K562 (cell line): Measurements from ENCODE around the gene SRP54. TPM values are rescaled to one million over a fixed set of nuclear protein-coding genes. Genes with fewer than 3 reads are reported as not detected.
A peak's percentile ranks its signal among the peaks of the same experiment; 100 is the strongest.

Source experiments
- ATAC-seq: fragments of 200-7000 bp; cut with Tn5 transposase; 3 replicates; pipeline ENCODE4 v1.9.1; 2020; ENCODE audit warnings: moderate library complexity
- BruUV-seq: library from RNA; stranded (reverse); fragments of 400-500 nt; replicated peaks from 2 replicates; lab custom pipeline; 2021; lab: Mats Ljungman, UMichigan
- CTCF ChIA-PET: fragments of 300-600 bp; formaldehyde crosslinking; extraction: SDS; loops from one replicate; lab custom pipeline; 2021; ENCODE audit warnings: low intra/inter-chr PET ratio; lab: Yijun Ruan, JAX
- POLR2A ChIA-PET: fragments of 300-600, 350-650 bp; sonication (Branson Sonifier 250); formaldehyde crosslinking; extraction: SDS; loops from one replicate; lab custom pipeline; 2021; ENCODE audit warnings: antibody characterized with exemption, inconsistent platforms; lab: Yijun Ruan, JAX
- DNase-seq, 4 experiments: peaks; one replicate each; pipeline versions ENCODE4 v3.0.0 to v3.0.0-alpha.2; 2011 to 2018; ENCODE audit warnings: low spot score in 3 of 4, mixed read lengths in 3 of 4; ENCODE audit errors: extremely low read depth in 1 of 4
- FAIRE-seq: peaks from 2 replicates; lab custom pipeline; 2011; peaks lifted over from hg19 to GRCh38; lab: Jason Lieb, UNC
- H2AFZ ChIP-seq: 2 replicates; pipeline ENCODE4 v1.6.0; 2011; ENCODE audit warnings: low read depth, low read length, control low read depth, inconsistent platforms
- H3K27ac ChIP-seq: fragments of 200-600 bp; 3 replicates; pipeline ENCODE4 v1.8.0; 2011; ENCODE audit warnings: low read depth, mild to moderate bottlenecking, control low read depth, inconsistent platforms, low read length, moderate library complexity, mixed read lengths; ENCODE audit errors: extremely low read depth
- H3K27me3 ChIP-seq, 2 experiments: fragments of 300-600 bp in 1 of 2; 2 replicates in 1 of 2; 3 replicates in 1 of 2; pipeline versions ENCODE4 v1.6.0 to v1.8.0; 2011; ENCODE audit warnings: inconsistent platforms in 2 of 2, low read length in 2 of 2, mild to moderate bottlenecking in 1 of 2, mixed read lengths in 1 of 2, moderate library complexity in 1 of 2; ENCODE audit not compliant: control insufficient read depth in 2 of 2, insufficient read depth in 2 of 2
- H3K36me3 ChIP-seq: fragments of 300-600 bp; 3 replicates; pipeline ENCODE4 v1.8.0; 2011; ENCODE audit warnings: mild to moderate bottlenecking, low read length, inconsistent platforms; ENCODE audit not compliant: control insufficient read depth, insufficient read depth
- H3K4me1 ChIP-seq, 2 experiments: fragments of 200-600 bp in 1 of 2; replicated peaks in 1 of 2; 2 replicates in 1 of 2; 3 replicates in 1 of 2; pipeline versions ENCODE4 v1.5.1 to v1.8.0; 2011; ENCODE audit warnings: inconsistent platforms in 2 of 2, low read length in 2 of 2, mild to moderate bottlenecking in 1 of 2, mixed read lengths in 1 of 2, moderate library complexity in 1 of 2; ENCODE audit not compliant: control insufficient read depth in 2 of 2, insufficient read depth in 2 of 2
- H3K4me2 ChIP-seq: 2 replicates; pipeline ENCODE4 v1.6.1; 2011; ENCODE audit warnings: low read length, control low read depth, inconsistent platforms, mixed read lengths; ENCODE audit not compliant: insufficient read depth
- H3K4me3 ChIP-seq: fragments of 200-600 bp; sonication (generic), shearing (Covaris generic); 2 replicates; pipeline ENCODE4 v1.5.1; 2016; ENCODE audit warnings: control low read depth, inconsistent platforms
- H3K79me2 ChIP-seq: fragments of 200-600 bp; 3 replicates; pipeline ENCODE4 v1.8.0; 2011; ENCODE audit warnings: low read length, inconsistent platforms; ENCODE audit not compliant: control insufficient read depth, insufficient read depth
- H3K9ac ChIP-seq, 2 experiments: 2 replicates each; pipeline versions ENCODE4 v1.6.0 to v1.6.1; 2011; ENCODE audit warnings: low read depth in 2 of 2, low read length in 2 of 2, control low read depth in 1 of 2, inconsistent platforms in 1 of 2, mild to moderate bottlenecking in 1 of 2, mixed read lengths in 1 of 2; ENCODE audit not compliant: insufficient read depth in 1 of 2
- H3K9me1 ChIP-seq: one replicate; pipeline ENCODE4 v1.6.0; 2011; ENCODE audit warnings: inconsistent platforms, mild to moderate bottlenecking, low read length, moderate library complexity; ENCODE audit not compliant: control insufficient read depth, insufficient read depth
- H3K9me3 ChIP-seq: replicated peaks from 2 replicates; pipeline ENCODE4 v1.5.1; 2011; ENCODE audit warnings: low read depth, low read length, inconsistent platforms; ENCODE audit not compliant: control insufficient read depth, insufficient read depth
- H4K20me1 ChIP-seq: replicated peaks from 2 replicates; pipeline ENCODE4 v1.6.1; 2011; ENCODE audit warnings: low read length, inconsistent platforms, mixed read lengths; ENCODE audit not compliant: control insufficient read depth, insufficient read depth
- C11orf30 ChIP-seq: fragments of 450-650 bp; IDR thresholded peaks from 2 replicates; pipeline ENCODE4 v1.6.1; 2016; ENCODE audit warnings: low read depth, mild to moderate bottlenecking
- ELK1 ChIP-seq: sonication (generic); formaldehyde crosslinking; IDR thresholded peaks from 2 replicates; pipeline ENCODE4 v1.8.1; 2022; ENCODE audit warnings: missing genetic modification reagents
- MAFF ChIP-seq: IDR thresholded peaks from 2 replicates; pipeline ENCODE4 v1.6.1; 2012; ENCODE audit warnings: low read length, improper control_type of control experiment
- MAFG ChIP-seq: fragments of 450-650 bp; conservative IDR thresholded peaks from 2 replicates; pipeline ENCODE4 v1.6.1; 2016; ENCODE audit warnings: missing genetic modification characterization, missing compliant biosample characterization
- MAFK ChIP-seq: IDR thresholded peaks from 2 replicates; pipeline ENCODE4 v1.6.1; 2011; ENCODE audit warnings: low read length, improper control_type of control experiment
- PPARD ChIP-seq: fragments of 250-450 bp; sonication (Bioruptor Pico); IDR thresholded peaks from 2 replicates; pipeline ENCODE4 v1.8.0; 2022; ENCODE audit warnings: inconsistent platforms, mild to moderate bottlenecking, moderate library complexity
- ZNF316 ChIP-seq: fragments of 450-650 bp; IDR thresholded peaks from 2 replicates; pipeline ENCODE4 v1.6.1; 2016
- WGBS: fragments of 100-300 bp; shearing (Covaris generic); methylation state at CpG from one replicate; pipeline ENCODE4 v1.1.6; 2016; ENCODE audit warnings: low coverage, mixed read lengths; ENCODE audit not compliant: insufficient coverage; ENCODE audit errors: missing lambda C conversion rate; 5-methylcytosine and 5-hydroxymethylcytosine counted together
- in situ Hi-C: fragments of 300-500 bp; cut with MboI; formaldehyde crosslinking; loops from 4 replicates; pipeline ENCODE4 v1.15.0; 2018; ENCODE audit warnings: inconsistent platforms, mixed read lengths
- intact Hi-C: fragments of 100-400 bp; cut with micrococcal nuclease; formaldehyde crosslinking; loops from 2 replicates; pipeline ENCODE4 v1.14.2; 2022
- polyA plus RNA-seq, 8 experiments: library from polyadenylated mRNA; depleted of rRNA in 4 of 8; stranded (reverse) in 5 of 8; unstranded in 3 of 8; fragments of >200 nt; fragmentation: Nextera tagmentation in 2 of 8; fragmentation: Illumina TruSeq in 1 of 8; extraction: Ambion mirVana in 2 of 8; extraction: Trizol in 1 of 8; gene quantifications; 2 replicates each; pipeline versions ENCODE4 v1.2.1 to v1.2.3, GENCODE V29; 2011 to 2014; ENCODE audit warnings: inconsistent platforms in 1 of 8, missing spikeins in 1 of 8
- total RNA-seq, 7 experiments: library from RNA; depleted of rRNA in 6 of 7; stranded (reverse); fragments of >200 nt in 6 of 7; fragmentation: Illumina TruSeq in 2 of 7; extraction: Trizol in 2 of 7; gene quantifications; 2 replicates each; pipeline versions ENCODE4 v1.2.1 to v1.2.3, GENCODE V29; 2011 to 2021; ENCODE audit warnings: low replicate concordance in 1 of 7

Gene SRP54
- total and polyA plus RNA-seq, 9 of the 15 experiments (the other 6 are each of a cell fraction or from before 2014, with no cell fraction given), result 28.6 to 69.8 (median 51.7) TPM

- intact Hi-C loops, result no loop called here
- Histone ChIP-seq H3K4me3 (no peak overlapping the region), H3K4me1 (no peaks in the 10 kb centered on the region), H3K9ac (no peak overlapping the region), H3K4me2 (no peak overlapping the region), H4K20me1 (no peaks in the 10 kb centered on the region), H3K9me3 (no peaks in the 10 kb centered on the region), H3K36me3 (peaks cover 25% of the 10 kb centered on the region), H3K27me3 (no peaks in the 10 kb centered on the region), H3K9me1 (no peaks in the 10 kb centered on the region), H3K27ac (no peak overlapping the region), H2AFZ (no peak overlapping the region), H3K79me2 (no peaks in the 10 kb centered on the region; the same call in 2 of the 3 replicates)
- FAIRE-seq (no peak), DNase-seq (no peak), ATAC-seq (no peak)
- WGBS, result 86% methylated on average over 2 of the region's 2 CpGs
- BruUV-seq, result TSS peak; percentile 16
- in situ Hi-C loops, result no loop called here
- ChIA-PET POLR2A (no interaction called here), CTCF (no interaction called here)
- TF ChIP-seq ZNF316 (peak; percentile 78), C11orf30 (peak; percentile 60), ELK1 (CRISPR knock-in tag) (no peak), MAFK (peak; percentile 72), MAFF (peak; percentile 79), PPARD (CRISPR knock-in tag) (no peak), MAFG (tag) (peak; percentile 68)
Observed at GRCh38 chr14:35001621-35002020, 18.8 kb downstream of the SRP54 start.
